H1 (cell line): Measurements from ENCODE around the gene MYLK4. TPM values are rescaled to one million over a fixed set of nuclear protein-coding genes. Genes with fewer than 3 reads are reported as not detected.

ENCODE experiments used
- CTCF ChIA-PET: fragments of 300-600 bp; sonication (Branson Sonifier 250); formaldehyde crosslinking; loops from one replicate; lab custom pipeline; 2021; ENCODE audit not compliant: partially characterized antibody; lab: Charles Lee
- POLR2A ChIA-PET: fragments of 300-600 bp; sonication (Branson Sonifier 250); formaldehyde crosslinking; loops from one replicate; lab custom pipeline; 2021; ENCODE audit warnings: inconsistent platforms; ENCODE audit not compliant: partially characterized antibody; lab: Charles Lee
- DNase-seq, 2 experiments: peaks; one replicate each; pipeline versions ENCODE4 v3.0.0 to v3.0.0-alpha.2; 2010 to 2022; ENCODE audit warnings: low spot score in 2 of 2, low read depth in 1 of 2, mixed read lengths in 1 of 2
- FAIRE-seq: peaks from 2 replicates; lab custom pipeline; 2011; peaks lifted over from hg19 to GRCh38; lab: Jason Lieb, UNC
- H2AFZ ChIP-seq: 2 replicates; pipeline ENCODE4 v1.8.1; 2012; ENCODE audit warnings: low read length, inconsistent platforms
- H2AK5ac ChIP-seq: 2 replicates; pipeline ENCODE4 v1.6.1; 2013; ENCODE audit warnings: low read depth, low read length
- H2BK120ac ChIP-seq: replicated peaks from 2 replicates; pipeline ENCODE3; 2013; ENCODE audit warnings: low read depth, low read length, inconsistent platforms
- H2BK12ac ChIP-seq: 2 replicates; pipeline ENCODE4 v1.6.1; 2013; ENCODE audit warnings: low read depth, low read length
- H2BK15ac ChIP-seq: 2 replicates; pipeline ENCODE4 v1.6.1; 2013; ENCODE audit warnings: low read length
- H2BK20ac ChIP-seq: 2 replicates; pipeline ENCODE4 v1.6.1; 2013; ENCODE audit warnings: low read length
- H2BK5ac ChIP-seq: 2 replicates; pipeline ENCODE4 v1.6.1; 2013; ENCODE audit warnings: low read depth, low read length
- H3K14ac ChIP-seq: 2 replicates; pipeline ENCODE4 v1.6.1; 2013; ENCODE audit warnings: inconsistent platforms; ENCODE audit not compliant: insufficient read length
- H3K18ac ChIP-seq: 2 replicates; pipeline ENCODE4 v1.6.1; 2013; ENCODE audit warnings: low read length; ENCODE audit errors: extremely low read depth
- H3K23ac ChIP-seq: 2 replicates; pipeline ENCODE4 v1.6.1; 2013; ENCODE audit warnings: inconsistent platforms; ENCODE audit not compliant: insufficient read length
- H3K23me2 ChIP-seq: 2 replicates; pipeline ENCODE4 v1.6.1; 2013; ENCODE audit warnings: low read depth, low read length
- H3K27ac ChIP-seq: 2 replicates; pipeline ENCODE4 v1.6.1; 2011; ENCODE audit warnings: low read depth, low read length, inconsistent platforms
- H3K27me3 ChIP-seq, 4 experiments: replicated peaks in 1 of 4; 1 replicate in 1 of 4; 2 replicates in 3 of 4; pipeline versions ENCODE4 v1.6.1 to v1.8.1; 2011 to 2013; ENCODE audit warnings: low read length in 3 of 4, mild to moderate bottlenecking in 3 of 4, inconsistent platforms in 2 of 4, mixed read lengths in 2 of 4, moderate library complexity in 1 of 4; ENCODE audit not compliant: control insufficient read depth in 3 of 4, insufficient read depth in 3 of 4; ENCODE audit errors: extremely low read depth in 1 of 4
- H3K36me3 ChIP-seq, 4 experiments: 2 replicates each; pipeline versions ENCODE4 v1.6.1 to v1.8.1; 2011 to 2013; ENCODE audit warnings: mild to moderate bottlenecking in 4 of 4, low read length in 3 of 4, moderate library complexity in 2 of 4, control low read depth in 1 of 4, inconsistent platforms in 1 of 4; ENCODE audit not compliant: insufficient read depth in 4 of 4, control insufficient read depth in 2 of 4
- H3K4ac ChIP-seq: replicated peaks from 2 replicates; pipeline ENCODE3; 2013; ENCODE audit warnings: low read length, low read depth, mixed read lengths, inconsistent platforms; ENCODE audit not compliant: insufficient read length
- H3K4me1 ChIP-seq, 4 experiments: replicated peaks in 1 of 4; 1 replicate in 1 of 4; 2 replicates in 3 of 4; pipeline versions ENCODE4 v1.6.1 to v1.8.1; 2011 to 2013; ENCODE audit warnings: low read length in 3 of 4, inconsistent platforms in 2 of 4, mixed read lengths in 1 of 4; ENCODE audit not compliant: insufficient read depth in 4 of 4, control insufficient read depth in 3 of 4
- H3K4me2 ChIP-seq, 2 experiments: 2 replicates each; pipeline versions ENCODE4 v1.6.1 to v1.8.1; 2011 to 2013; ENCODE audit warnings: low read depth in 2 of 2, low read length in 2 of 2, control low read depth in 1 of 2, inconsistent platforms in 1 of 2, mild to moderate bottlenecking in 1 of 2; ENCODE audit not compliant: insufficient read depth in 1 of 2
- H3K4me3 ChIP-seq, 4 experiments: fragments of 200-600, 300-600 bp in 1 of 4; sonication (generic), shearing (Covaris generic), sonication (Bioruptor Twin) in 1 of 4; 2 replicates each; pipeline versions ENCODE4 v1.5.1 to v1.8.1; 2011 to 2016; ENCODE audit warnings: low read length in 4 of 4, low read depth in 3 of 4, control low read depth in 2 of 4, inconsistent platforms in 2 of 4, mild to moderate bottlenecking in 2 of 4, mixed read lengths in 1 of 4, moderate library complexity in 1 of 4; ENCODE audit not compliant: insufficient read depth in 2 of 4; ENCODE audit errors: extremely low read depth in 1 of 4
- H3K56ac ChIP-seq: replicated peaks from 2 replicates; pipeline ENCODE3; 2013; ENCODE audit warnings: low read depth, mild to moderate bottlenecking, mixed read lengths, low read length, inconsistent platforms; ENCODE audit not compliant: insufficient read length
- H3K79me1 ChIP-seq: 2 replicates; pipeline ENCODE4 v1.6.1; 2013; ENCODE audit warnings: low read depth, low read length, control low read depth
- H3K79me2 ChIP-seq, 2 experiments: 2 replicates each; pipeline versions ENCODE4 v1.6.1 to v1.8.1; 2012 to 2013; ENCODE audit warnings: low read length in 2 of 2, mild to moderate bottlenecking in 2 of 2, inconsistent platforms in 1 of 2; ENCODE audit not compliant: insufficient read depth in 2 of 2, control insufficient read depth in 1 of 2
- H3K9ac ChIP-seq, 4 experiments: replicated peaks in 1 of 4; 1 replicate in 1 of 4; 2 replicates in 3 of 4; pipeline versions ENCODE4 v1.6.1 to v1.8.1; 2011 to 2013; ENCODE audit warnings: low read depth in 3 of 4, low read length in 3 of 4, control low read depth in 2 of 4, mild to moderate bottlenecking in 2 of 4, moderate library complexity in 2 of 4, inconsistent platforms in 1 of 4; ENCODE audit errors: extremely low read depth in 1 of 4
- H3K9me3 ChIP-seq, 2 experiments: 2 replicates each; pipeline versions ENCODE4 v1.6.1 to v1.8.1; 2012 to 2013; ENCODE audit warnings: mild to moderate bottlenecking in 2 of 2, moderate library complexity in 2 of 2, control low read depth in 1 of 2, inconsistent platforms in 1 of 2, low read depth in 1 of 2, low read length in 1 of 2, mixed read lengths in 1 of 2; ENCODE audit not compliant: insufficient read depth in 2 of 2
- H4K20me1 ChIP-seq, 2 experiments: replicated peaks in 1 of 2; 2 replicates each; pipeline versions ENCODE3 to v1.8.1; 2011 to 2013; ENCODE audit warnings: inconsistent platforms in 2 of 2, low read length in 2 of 2, mild to moderate bottlenecking in 1 of 2; ENCODE audit not compliant: insufficient read depth in 2 of 2, control insufficient read depth in 1 of 2
- H4K5ac ChIP-seq: 2 replicates; pipeline ENCODE4 v1.6.1; 2013; ENCODE audit warnings: low read length, low read depth, mixed read lengths, inconsistent platforms; ENCODE audit not compliant: insufficient read length
- H4K8ac ChIP-seq: 2 replicates; pipeline ENCODE4 v1.8.0; 2013; ENCODE audit warnings: mild to moderate bottlenecking, moderate library complexity, low read length, inconsistent platforms; ENCODE audit not compliant: insufficient read depth; ENCODE audit errors: extremely low read depth
- H4K91ac ChIP-seq: replicated peaks from 2 replicates; pipeline ENCODE3; 2013; ENCODE audit warnings: low read length, mixed read lengths, inconsistent platforms; ENCODE audit not compliant: insufficient read length
- CREB1 ChIP-seq: IDR thresholded peaks from 2 replicates; pipeline ENCODE4 v1.6.1; 2012; ENCODE audit warnings: inconsistent platforms
- FOSL1 ChIP-seq: IDR thresholded peaks from 2 replicates; pipeline ENCODE4 v1.6.1; 2011; ENCODE audit warnings: mild to moderate bottlenecking, low read depth, low read length, moderate library complexity; ENCODE audit not compliant: insufficient read depth
- GTF2F1 ChIP-seq: IDR thresholded peaks from 2 replicates; pipeline ENCODE4 v1.6.1; 2012; ENCODE audit warnings: low read depth, low read length, improper control_type of control experiment, borderline replicate concordance
- HDAC6 ChIP-seq: IDR thresholded peaks from one replicate; pipeline ENCODE4 v1.7.1; 2012; ENCODE audit warnings: low read depth, mild to moderate bottlenecking, inconsistent platforms, low read length, moderate library complexity
- JUN ChIP-seq: IDR thresholded peaks from 2 replicates; pipeline ENCODE4 v1.6.1; 2011; ENCODE audit warnings: low read depth, mild to moderate bottlenecking, improper control_type of control experiment, low read length
- KDM5A ChIP-seq: fragments of 200-600 bp; IDR thresholded peaks from 2 replicates; pipeline ENCODE4 v1.7.1; 2012; ENCODE audit warnings: mild to moderate bottlenecking, low read length, inconsistent platforms, mixed read lengths
- NRF1 ChIP-seq: IDR thresholded peaks from 2 replicates; pipeline ENCODE4 v1.6.1; 2011; ENCODE audit warnings: mild to moderate bottlenecking, low read depth, low read length, improper control_type of control experiment
- POLR2A ChIP-seq, 2 experiments: IDR thresholded peaks; 1 replicate in 1 of 2; 2 replicates in 1 of 2; pipeline ENCODE4 v1.6.1; 2011; ENCODE audit warnings: low read depth in 2 of 2, low read length in 2 of 2, mild to moderate bottlenecking in 2 of 2; ENCODE audit errors: control extremely low read depth in 1 of 2
- POLR2AphosphoS5 ChIP-seq: IDR thresholded peaks from 2 replicates; pipeline ENCODE4 v1.6.1; 2011; ENCODE audit warnings: low read depth, low read length
- POU5F1 ChIP-seq: IDR thresholded peaks from 2 replicates; pipeline ENCODE4 v1.6.1; 2011; ENCODE audit warnings: low read depth, mild to moderate bottlenecking, low read length, moderate library complexity
- SP2 ChIP-seq: IDR thresholded peaks from 2 replicates; pipeline ENCODE4 v1.6.1; 2012; ENCODE audit warnings: mild to moderate bottlenecking, low read length, inconsistent platforms
- TAF1 ChIP-seq: IDR thresholded peaks from 2 replicates; pipeline ENCODE4 v1.6.1; 2011; ENCODE audit warnings: mild to moderate bottlenecking, low read depth, low read length
- TEAD4 ChIP-seq: IDR thresholded peaks from 2 replicates; pipeline ENCODE4 v1.6.1; 2012; ENCODE audit warnings: low read depth, low read length, inconsistent platforms, mixed read lengths
- YY1 ChIP-seq: IDR thresholded peaks from 2 replicates; pipeline ENCODE4 v1.6.1; 2011; ENCODE audit warnings: low read depth, mild to moderate bottlenecking, low read length
- WGBS, 2 experiments: shearing (Covaris generic) in 1 of 2; methylation state at CpG; one replicate each; pipeline versions ENCODE4 v1.1.6 to v1.1.7; 2013 to 2015; ENCODE audit warnings: low lambda C conversion rate in 2 of 2, mixed read lengths in 2 of 2, inconsistent platforms in 1 of 2, low coverage in 1 of 2, missing lambda C conversion rate in 1 of 2; ENCODE audit not compliant: insufficient replicate concordance in 2 of 2, insufficient coverage in 1 of 2, insufficient read length in 1 of 2; ENCODE audit errors: extremely low coverage in 1 of 2, missing lambda C conversion rate in 1 of 2; 5-methylcytosine and 5-hydroxymethylcytosine counted together
- polyA plus RNA-seq, 7 experiments: library from polyadenylated mRNA; depleted of rRNA in 3 of 7; stranded (reverse) in 5 of 7; unstranded in 2 of 7; fragments of >200 nt in 5 of 7; fragments of 200-250 nt in 2 of 7; gene quantifications; 1 replicate in 5 of 7; 2 replicates in 1 of 7; 4 replicates in 1 of 7; pipeline versions ENCODE4 v1.2.1 to v1.2.3, GENCODE V29; 2011 to 2013; ENCODE audit warnings: missing spikeins in 2 of 7, mixed read lengths in 2 of 7
- total RNA-seq: library from RNA; stranded (reverse); fragmentation: NEBNext Ultra II Directional; extraction: Animal tissue kit (Norgen Biotek cat#: 25700); gene quantifications from 2 replicates; pipeline ENCODE4 v1.2.1, GENCODE V29; 2021
- TF ChIP-seq, protein P1 (sequence below): IDR thresholded peaks from 2 replicates; pipeline ENCODE4 v1.6.1; 2012; ENCODE audit warnings: low read length, inconsistent platforms

MYLK4 gene
- total and polyA plus RNA-seq, 2 of the 8 experiments (the other 6 are each of a cell fraction or from before 2014, with no cell fraction given) = 0.11 to 0.17 TPM

- Histone ChIP-seq H2AK5ac (no peak overlapping the region), H3K4me2 (no peak overlapping the region), H3K56ac (no peak overlapping the region), H3K79me2 (no peaks in the 10 kb centered on the region; a peak in 1 of 4 replicates), H2BK12ac (no peak overlapping the region), H3K9ac (no peak overlapping the region), H3K4me3 (no peak overlapping the region), H3K4me1 (peaks cover 0 to 2% (median 0%) of the 10 kb centered on the region in 4 experiments; a peak in 1 of 7 replicates), H2BK120ac (no peak overlapping the region), H3K27me3 (no peaks in the 10 kb centered on the region), H3K18ac (no peak overlapping the region), H3K23ac (no peak overlapping the region), H2BK20ac (no peak overlapping the region), H4K91ac (no peak overlapping the region), H2AFZ (no peak overlapping the region), H3K4ac (no peak overlapping the region), H3K36me3 (no peaks in the 10 kb centered on the region), H2BK5ac (no peak overlapping the region), H4K5ac (no peak overlapping the region), H3K23me2 (no peaks in the 10 kb centered on the region), H3K9me3 (no peaks in the 10 kb centered on the region), H3K27ac (no peak overlapping the region), H3K14ac (no peak overlapping the region), H2BK15ac (no peak overlapping the region), H4K8ac (no peak overlapping the region), H3K79me1 (no peaks in the 10 kb centered on the region), H4K20me1 (no peaks in the 10 kb centered on the region)
- DNase-seq (no peak), FAIRE-seq (no peak)
- ChIA-PET CTCF (interaction anchor here (1.6 to 2.1 kb wide), 4 partner anchors 46 to 191 kb away, joined by 3 to 5 read pairs (median 5); partner anchors contain the start of gene SERPINB1), POLR2A (interaction anchor here (1.3 to 1.4 kb wide), 2 partner anchors 12 to 53 kb away, joined by 3 read pairs; no protein-coding TSS in a partner anchor)
- WGBS, 2 experiments = 87% methylated on average over 2 of the region's 2 CpGs; no CpG with 5 or more reads in 1 of the 2 experiments
- TF ChIP-seq FOSL1 (no peak), HDAC6 (no peak), TAF1 (no peak), JUN (no peak), CREB1 (no peak), TEAD4 (no peak), YY1 (no peak), KDM5A (no peak), POLR2AphosphoS5 (no peak), GTF2F1 (no peak), POLR2A (IDR thresholded peaks at IDR 0.05; ENCODE audit: control extremely low read depth in 1 of 2, low read depth in 2 of 2, low read length in 2 of 2) (no peak), SP2 (no peak), POU5F1 (no peak), NRF1 (no peak)
- TF ChIP-seq, protein P1, sequence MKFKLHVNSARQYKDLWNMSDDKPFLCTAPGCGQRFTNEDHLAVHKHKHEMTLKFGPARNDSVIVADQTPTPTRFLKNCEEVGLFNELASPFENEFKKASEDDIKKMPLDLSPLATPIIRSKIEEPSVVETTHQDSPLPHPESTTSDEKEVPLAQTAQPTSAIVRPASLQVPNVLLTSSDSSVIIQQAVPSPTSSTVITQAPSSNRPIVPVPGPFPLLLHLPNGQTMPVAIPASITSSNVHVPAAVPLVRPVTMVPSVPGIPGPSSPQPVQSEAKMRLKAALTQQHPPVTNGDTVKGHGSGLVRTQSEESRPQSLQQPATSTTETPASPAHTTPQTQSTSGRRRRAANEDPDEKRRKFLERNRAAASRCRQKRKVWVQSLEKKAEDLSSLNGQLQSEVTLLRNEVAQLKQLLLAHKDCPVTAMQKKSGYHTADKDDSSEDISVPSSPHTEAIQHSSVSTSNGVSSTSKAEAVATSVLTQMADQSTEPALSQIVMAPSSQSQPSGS = no peak
Observed at GRCh38 chr6:2795162-2795561, 44.4 kb upstream of the MYLK4 start.
